ENCODE measurements around the gene RPS8. TPM values are rescaled to one million over a fixed set of nuclear protein-coding genes. Genes with fewer than 3 reads are reported as not detected.
"Not testable (repeated sequence)": the region's sequence is repeated elsewhere in the genome, so short reads cannot be mapped to it uniquely, and the experiment has no call there.

Gene RPS8
- total and polyA plus RNA-seq, 4 donors = 1,373 to 3,400 (median 1,929) TPM

DNA sequence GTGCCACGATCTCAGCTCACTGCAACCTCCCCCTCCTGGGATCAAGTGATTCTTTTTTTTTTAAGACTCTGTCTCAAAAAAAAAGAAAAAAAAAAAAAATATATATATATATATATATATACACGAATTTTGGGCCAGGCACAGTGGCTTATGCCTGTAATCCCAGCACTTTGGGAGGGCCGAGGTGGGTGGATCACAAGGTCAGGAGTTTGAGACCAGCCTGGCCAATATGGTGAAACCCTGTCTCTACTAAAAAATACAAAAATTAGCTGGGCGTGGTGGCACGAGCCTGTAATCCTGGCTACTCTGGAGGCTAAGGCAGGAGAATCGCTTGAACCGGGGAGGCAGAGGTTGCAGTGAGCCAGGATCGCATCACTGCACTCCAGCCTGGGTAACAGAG, 22.5 kb downstream of the RPS8 start:
- H3K4me3 ChIP-seq (ENCODE audit: low read length in 2 of 2); H3K27ac ChIP-seq (ENCODE audit: low read depth in 1 of 2, low read length in 2 of 2); ATAC-seq (ENCODE audit: low FRiP score); H3K4me1 ChIP-seq (ENCODE audit: control insufficient read depth in 1 of 2, insufficient read depth in 2 of 2, low read length in 2 of 2); H3K27me3 ChIP-seq (ENCODE audit: control insufficient read depth in 1 of 2, insufficient read depth in 2 of 2, low read length in 1 of 2); intact Hi-C loops (cut with DNase I); H3K9me3 ChIP-seq (ENCODE audit: control insufficient read depth, low read length); H3K36me3 ChIP-seq (ENCODE audit: control insufficient read depth in 1 of 2, insufficient read depth in 2 of 2, low read length in 1 of 2): not testable (repeated sequence)
- WGBS, 2 donors = 69 to 73% methylated on average over 8 of the region's 8 CpGs
- DNase-seq = peak in 1 of 2 donors; percentile 11

DNA sequence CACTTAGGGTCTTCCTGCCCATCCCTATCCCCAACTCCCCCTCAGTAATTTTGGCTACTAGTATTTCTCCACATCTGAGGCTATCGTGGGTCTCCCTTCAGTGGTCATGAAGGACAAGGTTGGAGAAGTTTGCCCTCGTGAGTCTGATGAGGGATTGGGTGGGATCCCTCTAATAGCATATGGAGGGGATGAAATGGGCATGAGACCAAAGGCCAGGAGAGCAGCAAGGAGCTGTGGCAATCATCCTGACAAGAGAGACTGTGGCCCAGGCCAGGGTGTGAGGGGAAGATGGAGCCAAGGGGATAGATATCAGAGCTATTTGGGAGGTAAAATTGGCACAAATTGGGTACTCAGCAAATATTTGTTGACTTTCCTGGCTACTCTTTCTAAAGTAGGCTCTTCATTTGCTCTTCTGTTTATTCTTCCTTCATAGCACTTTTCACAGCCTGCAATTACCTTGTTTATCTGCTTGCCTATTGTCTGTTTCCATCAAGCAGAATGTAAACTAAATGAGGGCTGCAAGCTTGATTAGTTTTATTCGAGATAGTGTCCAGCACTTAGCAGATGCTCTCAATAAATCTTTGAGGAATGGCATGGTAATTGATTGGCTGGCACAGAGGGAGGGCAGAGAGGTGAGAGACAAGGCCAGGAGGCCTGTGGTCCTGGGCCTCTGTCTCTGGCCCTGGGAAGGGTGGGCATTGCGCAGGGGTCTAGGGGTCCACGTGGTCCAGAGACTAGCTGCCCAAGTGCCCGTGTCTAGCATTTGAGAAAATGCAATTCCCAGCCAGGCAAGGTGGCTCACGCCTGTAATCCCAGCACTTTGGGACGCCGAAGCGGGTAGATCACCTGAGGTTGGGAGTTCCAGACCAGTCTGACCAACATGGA, 23.4 kb downstream of the RPS8 start:
- intact Hi-C loops (cut with DNase I) = no loop called here
- Histone ChIP-seq H3K9me3 (ENCODE audit: control insufficient read depth, low read length) (no peaks in the 10 kb centered on the region), H3K4me1 (ENCODE audit: control insufficient read depth in 1 of 2, insufficient read depth in 2 of 2, low read length in 2 of 2) (no peaks in the 10 kb centered on the region), H3K36me3 (ENCODE audit: control insufficient read depth in 1 of 2, insufficient read depth in 2 of 2, low read length in 1 of 2) (no peaks in the 10 kb centered on the region), H3K4me3 (ENCODE audit: low read length in 2 of 2) (no peak overlapping the region), H3K27me3 (ENCODE audit: control insufficient read depth in 1 of 2, insufficient read depth in 2 of 2, low read length in 1 of 2) (no peaks in the 10 kb centered on the region), H3K27ac (ENCODE audit: low read depth in 1 of 2, low read length in 2 of 2) (peak overlapping the region in 1 of 2 donors; percentile 17)
- 92% methylated on average over 10 of the region's 10 CpGs for WGBS, 2 donors
- ATAC-seq (ENCODE audit: low FRiP score) (no peak), DNase-seq (peak; percentile 47 to 65)

DNA sequence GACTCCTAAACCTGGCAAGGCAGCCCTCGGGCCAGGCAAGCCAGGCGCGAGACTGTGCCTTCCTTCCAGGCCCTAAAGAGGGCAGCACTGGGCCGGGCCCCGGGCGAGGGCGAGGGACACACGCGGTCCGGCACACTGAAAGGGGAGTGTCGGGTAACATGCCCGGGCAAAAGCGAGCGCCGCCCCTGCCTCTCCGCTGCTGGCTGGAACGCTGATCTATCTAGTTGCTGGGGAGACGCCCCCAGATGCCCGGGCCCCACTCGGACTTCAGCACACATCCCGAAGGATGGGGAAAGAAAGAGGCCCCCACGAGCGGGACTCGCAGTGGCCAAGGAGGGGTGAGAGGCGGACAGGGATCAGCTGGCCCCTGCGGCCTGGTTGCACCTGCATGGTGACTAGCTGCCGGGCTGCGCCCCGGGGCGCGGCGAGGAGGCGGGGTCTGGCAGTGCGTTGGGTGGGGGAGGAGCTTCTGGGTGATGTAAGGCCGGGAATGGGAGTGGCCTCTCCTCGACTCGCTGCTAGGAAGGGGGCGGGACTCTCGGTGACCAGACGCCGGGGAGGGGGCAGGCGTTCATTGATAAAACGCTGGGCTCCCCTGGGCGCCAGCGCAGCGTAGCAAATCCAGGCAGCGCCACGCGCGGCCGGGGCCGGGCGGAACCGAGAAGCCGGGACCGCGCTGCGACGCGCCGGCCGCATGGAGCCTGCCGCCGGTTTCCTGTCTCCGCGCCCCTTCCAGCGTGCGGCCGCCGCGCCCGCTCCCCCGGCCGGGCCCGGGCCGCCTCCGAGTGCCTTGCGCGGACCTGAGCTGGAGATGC, 24.6 kb downstream of the RPS8 start, which contains the start of gene PLK3:
Gene PLK3, plus strand, starts transcription at position 608 of the 815 bp plus-strand sequence. Its CDS starts 87 bp downstream, at position 695.
- Histone ChIP-seq H3K9me3 (ENCODE audit: control insufficient read depth, low read length) (no peaks in the 10 kb centered on the region), H3K4me3 (ENCODE audit: low read length in 2 of 2) (peak within 1 kb of the TSS; percentile 73 to 97), H3K27me3 (ENCODE audit: control insufficient read depth in 1 of 2, insufficient read depth in 2 of 2, low read length in 1 of 2) (no peaks in the 10 kb centered on the region), H3K27ac (ENCODE audit: low read depth in 1 of 2, low read length in 2 of 2) (peak within 1 kb of the TSS; percentile 92 to 95), H3K4me1 (ENCODE audit: control insufficient read depth in 1 of 2, insufficient read depth in 2 of 2, low read length in 2 of 2) (no peaks in the 10 kb centered on the region), H3K36me3 (ENCODE audit: control insufficient read depth in 1 of 2, insufficient read depth in 2 of 2, low read length in 1 of 2) (peaks cover 0 to 2% of the 10 kb centered on the region in 2 donors)
- DNase-seq (peak; percentile 98 to 99), ATAC-seq (ENCODE audit: low FRiP score) (peak; percentile 96)
- WGBS, 2 donors = 0% methylated on average over 56 to 79 of the region's 79 CpGs
- intact Hi-C loops (cut with DNase I) = loop anchor here (5.0 to 10.0 kb wide), 2 partner anchors 65 to 502 kb away; partner anchors contain the start of genes KIF2C (in 1 of the 2) and RNU5D-1 (in 1 of the 2)

DNA sequence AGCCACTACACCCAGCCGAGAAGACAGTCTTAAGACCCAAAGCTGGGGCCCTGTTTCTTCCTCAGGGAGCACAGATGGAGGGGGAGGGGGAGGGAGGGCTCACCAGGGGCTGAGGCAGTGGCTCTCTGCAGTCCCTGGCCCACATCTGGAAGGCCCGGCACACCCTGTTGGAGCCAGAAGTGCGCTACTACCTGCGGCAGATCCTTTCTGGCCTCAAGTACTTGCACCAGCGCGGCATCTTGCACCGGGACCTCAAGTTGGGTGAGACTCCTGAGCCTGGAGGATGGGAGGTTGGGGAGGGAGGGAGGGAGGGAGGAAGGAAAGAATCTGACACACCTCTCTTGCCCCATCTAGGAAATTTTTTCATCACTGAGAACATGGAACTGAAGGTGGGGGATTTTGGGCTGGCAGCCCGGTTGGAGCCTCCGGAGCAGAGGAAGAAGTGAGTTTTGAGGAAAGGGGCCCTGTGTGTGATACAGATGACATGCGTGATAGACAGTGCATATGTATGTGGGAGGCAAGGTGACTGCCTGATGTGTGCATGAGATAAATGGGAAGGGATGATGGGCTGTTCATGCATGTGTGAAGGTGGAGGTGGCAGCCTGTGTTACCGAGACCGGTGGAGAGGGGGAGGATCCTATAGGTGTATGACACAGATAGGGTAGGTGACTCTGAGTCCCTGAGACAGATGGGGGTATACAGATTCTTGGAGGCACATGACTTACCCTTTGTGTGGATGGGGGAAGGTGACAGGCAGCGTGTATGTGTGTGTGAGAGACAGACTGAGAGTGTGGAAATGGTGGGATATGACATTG, 26.4 kb downstream of the RPS8 start:
- peak; percentile 53 to 76 for DNase-seq
- Histone ChIP-seq H3K9me3 (ENCODE audit: control insufficient read depth, low read length) (no peaks in the 10 kb centered on the region), H3K27ac (ENCODE audit: low read depth in 1 of 2, low read length in 2 of 2) (peak overlapping the region in 1 of 2 donors; percentile 78), H3K36me3 (ENCODE audit: control insufficient read depth in 1 of 2, insufficient read depth in 2 of 2, low read length in 1 of 2) (peaks cover 0 to 9% of the 10 kb centered on the region in 2 donors), H3K27me3 (ENCODE audit: control insufficient read depth in 1 of 2, insufficient read depth in 2 of 2, low read length in 1 of 2) (no peaks in the 10 kb centered on the region), H3K4me1 (ENCODE audit: control insufficient read depth in 1 of 2, insufficient read depth in 2 of 2, low read length in 2 of 2) (no peaks in the 10 kb centered on the region), H3K4me3 (ENCODE audit: low read length in 2 of 2) (peak overlapping the region; percentile 57 to 76)
- ATAC-seq (ENCODE audit: low FRiP score) = no peak
- WGBS, 2 donors = 32 to 40% methylated on average over 13 of the region's 13 CpGs
- intact Hi-C loops (cut with DNase I) = loop anchor here (5.0 to 10.0 kb wide), 2 partner anchors 67 to 501 kb away; partner anchors contain the start of genes KIF2C (in 1 of the 2) and RNU5D-1 (in 1 of the 2)

DNA sequence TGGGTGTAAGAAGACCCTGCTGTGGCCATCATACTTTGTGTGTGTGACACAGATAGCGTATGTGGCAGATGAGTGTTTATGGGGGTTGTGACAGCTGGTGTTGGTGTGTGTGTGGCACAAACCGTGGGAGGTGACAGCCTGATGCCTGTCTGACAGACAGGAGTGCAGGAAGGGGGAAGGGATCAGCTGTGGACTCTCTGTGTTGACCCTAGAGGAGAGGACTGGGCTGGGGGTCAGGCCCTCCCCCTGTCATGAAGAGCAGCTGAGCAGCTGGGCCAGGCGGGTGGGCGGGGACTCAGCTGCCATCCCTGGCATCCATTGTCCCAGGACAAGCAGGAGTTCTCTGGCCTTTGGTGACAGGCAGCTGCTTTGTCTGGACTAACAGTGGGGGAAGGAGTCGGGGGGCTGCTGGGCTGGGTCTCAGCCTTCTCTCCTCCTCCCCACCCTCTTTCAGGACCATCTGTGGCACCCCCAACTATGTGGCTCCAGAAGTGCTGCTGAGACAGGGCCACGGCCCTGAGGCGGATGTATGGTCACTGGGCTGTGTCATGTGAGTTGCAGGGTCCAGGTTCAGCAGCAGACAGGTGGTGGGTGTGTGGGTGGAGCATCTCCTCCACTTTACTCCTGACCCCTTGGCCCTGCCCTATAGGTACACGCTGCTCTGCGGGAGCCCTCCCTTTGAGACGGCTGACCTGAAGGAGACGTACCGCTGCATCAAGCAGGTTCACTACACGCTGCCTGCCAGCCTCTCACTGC, 27.1 kb downstream of the RPS8 start:
- peaks cover 0 to 9% of the 10 kb centered on the region in 2 donors for H3K36me3 ChIP-seq (ENCODE audit: control insufficient read depth in 1 of 2, insufficient read depth in 2 of 2, low read length in 1 of 2)
- H3K4me1 ChIP-seq (ENCODE audit: control insufficient read depth in 1 of 2, insufficient read depth in 2 of 2, low read length in 2 of 2) = no peaks in the 10 kb centered on the region
- no peak for ATAC-seq (ENCODE audit: low FRiP score)
- no peaks in the 10 kb centered on the region for H3K9me3 ChIP-seq (ENCODE audit: control insufficient read depth, low read length)
- peak overlapping the region; percentile 57 to 76 for H3K4me3 ChIP-seq (ENCODE audit: low read length in 2 of 2)
- intact Hi-C loops (cut with DNase I) = loop anchor here (5.0 to 10.0 kb wide), 2 partner anchors 68 to 500 kb away; partner anchors contain the start of genes KIF2C (in 1 of the 2) and RNU5D-1 (in 1 of the 2)
- 75 to 78% methylated on average over 13 of the region's 13 CpGs for WGBS, 2 donors
- DNase-seq = peak; percentile 56 to 77
- H3K27me3 ChIP-seq (ENCODE audit: control insufficient read depth in 1 of 2, insufficient read depth in 2 of 2, low read length in 1 of 2) = no peaks in the 10 kb centered on the region
- peak overlapping the region in 1 of 2 donors; percentile 78 for H3K27ac ChIP-seq (ENCODE audit: low read depth in 1 of 2, low read length in 2 of 2)

DNA sequence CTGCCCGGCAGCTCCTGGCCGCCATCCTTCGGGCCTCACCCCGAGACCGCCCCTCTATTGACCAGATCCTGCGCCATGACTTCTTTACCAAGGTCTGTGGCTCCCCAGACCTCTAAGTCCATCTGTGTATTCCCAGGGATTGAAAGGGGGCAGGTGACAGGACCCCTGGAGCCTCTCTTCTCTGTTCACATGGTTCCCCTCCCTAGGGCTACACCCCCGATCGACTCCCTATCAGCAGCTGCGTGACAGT, 27.6 kb downstream of the RPS8 start:
- no peaks in the 10 kb centered on the region for H3K9me3 ChIP-seq (ENCODE audit: control insufficient read depth, low read length)
- ATAC-seq (ENCODE audit: low FRiP score) = no peak
- intact Hi-C loops (cut with DNase I) = loop anchor here (5.0 to 10.0 kb wide), 2 partner anchors 68 to 499 kb away; partner anchors contain the start of genes KIF2C (in 1 of the 2) and RNU5D-1 (in 1 of the 2)
- no peaks in the 10 kb centered on the region for H3K4me1 ChIP-seq (ENCODE audit: control insufficient read depth in 1 of 2, insufficient read depth in 2 of 2, low read length in 2 of 2)
- peak overlapping the region in 1 of 2 donors; percentile 2 for H3K27ac ChIP-seq (ENCODE audit: low read depth in 1 of 2, low read length in 2 of 2)
- H3K36me3 ChIP-seq (ENCODE audit: control insufficient read depth in 1 of 2, insufficient read depth in 2 of 2, low read length in 1 of 2) = peaks cover 0 to 9% of the 10 kb centered on the region in 2 donors
- WGBS, 2 donors = 86 to 87% methylated on average over 9 of the region's 9 CpGs
- no peaks in the 10 kb centered on the region for H3K27me3 ChIP-seq (ENCODE audit: control insufficient read depth in 1 of 2, insufficient read depth in 2 of 2, low read length in 1 of 2)
- peak in 1 of 2 donors; percentile 32 for DNase-seq
- no peak overlapping the region for H3K4me3 ChIP-seq (ENCODE audit: low read length in 2 of 2)

DNA sequence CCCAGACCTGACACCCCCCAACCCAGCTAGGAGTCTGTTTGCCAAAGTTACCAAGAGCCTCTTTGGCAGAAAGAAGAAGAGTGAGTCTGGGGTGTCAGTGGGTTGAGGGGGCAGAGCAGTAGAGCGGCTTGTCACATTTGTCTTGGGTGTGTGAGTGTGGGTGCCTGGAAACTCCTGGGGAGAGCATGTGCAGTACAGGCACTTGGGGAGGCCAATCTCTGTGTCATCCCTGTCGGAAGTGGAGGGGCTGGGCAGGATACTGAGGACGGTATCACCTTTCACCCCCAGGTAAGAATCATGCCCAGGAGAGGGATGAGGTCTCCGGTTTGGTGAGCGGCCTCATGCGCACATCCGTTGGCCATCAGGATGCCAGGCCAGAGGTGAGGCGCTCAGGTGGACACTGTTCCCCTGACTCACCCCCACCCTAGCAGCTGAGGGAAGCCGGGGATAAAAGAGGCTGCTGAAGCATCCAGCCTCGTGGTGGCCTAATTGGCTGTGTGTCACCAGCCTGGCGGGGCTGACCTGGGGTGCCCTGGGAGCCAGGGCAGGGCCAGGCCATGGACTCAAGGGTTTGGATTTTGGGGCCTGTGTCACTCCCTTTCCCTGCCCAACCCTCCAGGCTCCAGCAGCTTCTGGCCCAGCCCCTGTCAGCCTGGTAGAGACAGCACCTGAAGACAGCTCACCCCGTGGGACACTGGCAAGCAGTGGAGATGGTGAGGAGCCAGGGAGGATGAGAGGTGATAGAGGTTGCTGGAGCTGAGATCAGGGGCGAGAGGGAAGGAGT, 28.2 kb downstream of the RPS8 start:
- Histone ChIP-seq H3K27me3 (ENCODE audit: control insufficient read depth in 1 of 2, insufficient read depth in 2 of 2, low read length in 1 of 2) (no peaks in the 10 kb centered on the region), H3K27ac (ENCODE audit: low read depth in 1 of 2, low read length in 2 of 2) (peak overlapping the region in 1 of 2 donors; percentile 14), H3K4me1 (ENCODE audit: control insufficient read depth in 1 of 2, insufficient read depth in 2 of 2, low read length in 2 of 2) (no peaks in the 10 kb centered on the region), H3K36me3 (ENCODE audit: control insufficient read depth in 1 of 2, insufficient read depth in 2 of 2, low read length in 1 of 2) (peaks cover 0 to 9% of the 10 kb centered on the region in 2 donors), H3K9me3 (ENCODE audit: control insufficient read depth, low read length) (no peaks in the 10 kb centered on the region), H3K4me3 (ENCODE audit: low read length in 2 of 2) (no peak overlapping the region)
- DNase-seq (peak; percentile 49 to 72), ATAC-seq (ENCODE audit: low FRiP score) (no peak)
- intact Hi-C loops (cut with DNase I) = loop anchor here (5.0 to 10.0 kb wide), 2 partner anchors 69 to 499 kb away; partner anchors contain the start of genes KIF2C (in 1 of the 2) and RNU5D-1 (in 1 of the 2)
- WGBS, 2 donors = 79 to 82% methylated on average over 13 of the region's 13 CpGs
